GM12891 (cell line): ENCODE measurements around the gene SLC6A12.

Experiments
- PAX5 ChIP-seq: IDR thresholded peaks from 2 replicates; pipeline ENCODE4 v1.6.1; 2011; ENCODE audit warnings: low read length, moderate library complexity, mild to moderate bottlenecking; ENCODE audit not compliant: insufficient read depth, severe bottlenecking
- POLR2A ChIP-seq: IDR thresholded peaks from 2 replicates; pipeline ENCODE4 v1.6.1; 2011; ENCODE audit warnings: low read depth, low read length, control low read depth
- POLR2AphosphoS5 ChIP-seq: IDR thresholded peaks from 2 replicates; pipeline ENCODE4 v1.6.1; 2011; ENCODE audit warnings: low read depth, low read length, control low read depth
- POU2F2 ChIP-seq: IDR thresholded peaks from 2 replicates; pipeline ENCODE4 v1.6.1; 2011; ENCODE audit warnings: low read depth, mild to moderate bottlenecking, control low read depth, low read length, moderate library complexity
- SPI1 ChIP-seq: IDR thresholded peaks from 2 replicates; pipeline ENCODE4 v1.6.1; 2011; ENCODE audit warnings: low read depth, low read length, control low read depth
- TAF1 ChIP-seq: IDR thresholded peaks from 2 replicates; pipeline ENCODE4 v1.6.1; 2011; ENCODE audit warnings: low read depth, low read length, control low read depth

DNA sequence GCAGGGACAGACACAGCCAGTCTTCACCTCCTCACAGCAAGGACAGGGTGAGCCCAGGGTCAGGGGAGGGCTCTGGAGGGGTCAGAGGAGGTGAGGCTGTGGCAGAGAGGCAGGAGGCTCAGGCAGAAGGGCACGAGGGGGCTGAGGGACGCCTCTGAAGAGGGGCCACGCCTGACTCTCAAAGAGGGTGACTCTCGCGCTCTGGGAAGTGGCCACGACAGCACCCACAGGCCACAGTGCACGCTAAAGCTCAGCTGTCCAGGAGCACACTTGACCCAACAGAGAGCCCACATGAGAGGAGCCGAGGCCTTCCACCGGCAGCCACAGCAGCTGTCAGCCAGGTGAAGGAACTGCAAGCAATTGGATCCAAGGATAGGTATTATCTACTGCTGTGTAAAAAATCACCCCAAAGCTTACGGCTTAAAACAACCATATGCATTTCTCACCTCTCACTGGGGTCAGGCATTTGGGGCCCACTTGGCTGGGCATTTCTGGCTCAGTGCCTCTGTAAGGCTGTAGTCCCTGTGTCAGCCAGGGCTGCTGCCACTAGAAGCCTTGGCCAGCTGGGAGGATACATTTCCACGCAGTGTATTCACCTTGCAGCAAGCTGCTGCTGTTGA lies 27.8 kb downstream of the SLC6A12 start:
- TF ChIP-seq POLR2A (no peak), SPI1 (no peak), POLR2AphosphoS5 (no peak), TAF1 (no peak), PAX5 (no peak), POU2F2 (no peak)
